Breast epithelium (tissue), 3 donors: ENCODE results near the gene CNOT6L.

Experiments
- CTCF ChIP-seq, 3 donors: fragments of 450-650 bp; IDR thresholded peaks; one replicate each; pipeline ENCODE4 v1.5.1; 2016 to 2017; ENCODE audit warnings: antibody characterized with exemption in 3 of 3, mild to moderate bottlenecking in 3 of 3, moderate library complexity in 3 of 3
- POLR2A ChIP-seq: fragments of 450-650 bp; IDR thresholded peaks from one replicate; pipeline ENCODE4 v1.6.1; 2016; ENCODE audit warnings: antibody characterized with exemption, mild to moderate bottlenecking, moderate library complexity
- POLR2AphosphoS5 ChIP-seq, 3 donors: sonication (generic); formaldehyde crosslinking; IDR thresholded peaks; one replicate each; pipeline ENCODE4 v1.6.1; 2017; ENCODE audit warnings: antibody characterized with exemption in 3 of 3

GRCh38 chr4:77818073-77818601, 1.0 kb downstream of the CNOT6L start:
- TF ChIP-seq POLR2AphosphoS5 (IDR thresholded peaks at IDR 0.05), result peak in 2 of 3 donors; percentile 69 to 71
- TF ChIP-seq POLR2A, result no peak
- TF ChIP-seq CTCF (IDR thresholded peaks at IDR 0.05), result peak in 2 of 3 donors; percentile 51 to 73
